GM20000 (cell line): ENCODE measurements around the gene NDUFA7.

ENCODE experiments used
- DNase-seq: peaks from one replicate; pipeline ENCODE4 v3.0.0; 2012; ENCODE audit warnings: low spot score
- CTCF ChIP-seq: IDR thresholded peaks from 2 replicates; pipeline ENCODE4 v1.5.1; 2012; ENCODE audit warnings: mild to moderate bottlenecking, control low read depth; ENCODE audit errors: extremely low read depth, missing control alignments

The NDUFA7 gene

GRCh38 chr19:8336660-8337059, 15.5 kb upstream of the NDUFA7 start:
- TF ChIP-seq CTCF = no peak
- peak; percentile 31 for DNase-seq

GRCh38 chr19:8336072-8336569, 14.9 kb upstream of the NDUFA7 start:
- no peak for DNase-seq

GRCh38 chr19:8335343-8336071, 14.3 kb upstream of the NDUFA7 start:
- DNase-seq = peak; percentile 82
- no peak for TF ChIP-seq CTCF

More at GRCh38 chr19:8336072-8336569, 14.9 kb upstream of the NDUFA7 start:
- no peak for TF ChIP-seq CTCF

- no peak for TF ChIP-seq CTCF
- no peak for DNase-seq
Measured at GRCh38 chr19:8334458-8335342, 13.5 kb upstream of the NDUFA7 start.

GRCh38 chr19:8333767-8334457, 12.7 kb upstream of the NDUFA7 start:
- TF ChIP-seq CTCF = no peak
- peak; percentile 34 for DNase-seq

GRCh38 chr19:8332976-8333766, 12.0 kb upstream of the NDUFA7 start:
- DNase-seq = peak; percentile 15
- no peak for TF ChIP-seq CTCF
